GM19351 (cell line): ENCODE data around the gene CNNM4.
A peak's percentile ranks its signal among the peaks of the same experiment; 100 is the strongest.

ENCODE experiments used
- ATAC-seq: cut with Tn5 transposase; IDR thresholded peaks from one replicate; pipeline ENCODE4 v1.9.1; 2021; ENCODE audit warnings: mild to moderate bottlenecking, moderate library complexity; ENCODE audit not compliant: unreplicated experiment

The CNNM4 gene

DNA sequence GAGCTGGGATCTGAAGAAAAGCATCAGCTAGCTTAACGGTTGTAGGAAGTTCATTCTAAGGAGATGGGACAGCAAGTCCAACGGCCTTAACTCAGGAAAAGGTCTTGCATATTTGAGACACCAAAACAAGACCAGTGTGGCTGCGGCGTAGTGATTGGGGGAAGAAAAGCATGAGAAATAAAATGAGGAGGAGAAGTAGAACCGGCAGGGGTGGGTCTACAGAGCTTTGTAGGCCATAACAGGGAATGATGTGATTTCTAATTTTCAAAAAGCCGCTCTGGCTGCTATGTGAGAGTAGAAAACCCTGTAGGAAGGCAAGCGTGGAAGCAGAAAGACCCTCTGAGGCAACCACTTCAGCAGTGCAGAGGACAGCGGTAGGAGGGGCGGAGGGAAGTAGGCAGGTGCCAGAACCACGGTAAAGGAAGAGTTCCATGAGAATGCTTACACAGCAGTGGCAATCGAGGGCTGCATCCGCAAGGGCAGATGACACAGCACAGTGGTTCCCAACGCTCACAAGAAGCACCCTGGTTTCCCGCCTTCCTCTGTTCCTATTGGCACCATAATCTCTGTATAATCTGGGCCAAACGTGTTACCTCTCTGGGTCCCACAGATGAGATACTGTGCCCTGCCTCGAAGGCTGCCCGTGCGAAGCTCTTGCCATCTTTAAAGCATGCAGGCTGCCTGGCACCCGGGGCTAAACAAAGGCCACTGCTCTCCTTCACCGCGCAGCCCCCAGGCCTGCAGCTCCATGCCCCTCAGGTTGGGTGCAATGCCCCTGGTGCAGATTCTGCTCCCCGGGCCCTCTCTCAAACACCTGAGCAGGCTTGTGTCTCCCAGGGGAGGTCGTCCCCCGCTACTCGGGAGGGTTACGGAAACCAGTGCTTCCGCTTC is 96.3 kb downstream of the CNNM4 start:
- ATAC-seq, result no peak

DNA sequence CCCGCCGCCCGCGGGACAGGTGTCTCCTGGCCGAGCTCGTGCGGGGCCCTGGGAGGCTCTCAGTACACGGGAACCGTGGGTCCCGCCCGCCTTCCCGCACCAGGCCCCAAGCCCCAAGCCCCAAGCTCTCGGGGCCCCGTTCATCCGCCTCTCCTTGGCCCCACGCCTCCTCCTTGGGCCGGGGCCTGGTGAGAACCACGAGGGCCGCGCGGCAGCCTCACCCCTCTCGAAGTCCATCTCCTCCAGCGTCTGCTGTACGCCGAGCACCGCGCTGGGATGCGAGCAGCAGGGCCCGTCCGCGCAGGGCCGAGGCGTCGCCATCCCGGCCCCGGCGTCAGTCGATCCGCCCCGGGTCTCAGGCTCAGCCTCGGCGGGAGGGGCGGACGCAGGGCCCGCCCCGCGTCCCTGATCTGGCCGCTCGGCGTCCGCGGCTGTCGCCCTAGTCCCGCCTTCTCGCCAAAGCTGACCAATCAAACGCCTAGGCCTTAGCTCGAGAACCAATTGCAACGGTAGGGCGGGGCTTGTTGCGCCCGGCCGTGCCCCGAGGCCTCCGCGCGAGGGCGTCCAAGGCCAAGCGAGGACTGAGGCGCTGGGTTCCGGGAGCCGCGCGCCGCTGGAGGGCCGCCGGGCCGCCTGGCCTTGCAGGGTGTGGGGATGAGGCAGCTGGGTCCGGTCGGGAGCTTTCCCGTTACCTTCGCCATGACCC is 97.1 kb downstream of the CNNM4 start, which contains the start of gene ANKRD39:
TSS of gene ANKRD39 (minus strand) at position 350 of the 706 bp plus-strand sequence. CDS start at position 321, 29 bp downstream.
- peak; percentile 91 for ATAC-seq

DNA sequence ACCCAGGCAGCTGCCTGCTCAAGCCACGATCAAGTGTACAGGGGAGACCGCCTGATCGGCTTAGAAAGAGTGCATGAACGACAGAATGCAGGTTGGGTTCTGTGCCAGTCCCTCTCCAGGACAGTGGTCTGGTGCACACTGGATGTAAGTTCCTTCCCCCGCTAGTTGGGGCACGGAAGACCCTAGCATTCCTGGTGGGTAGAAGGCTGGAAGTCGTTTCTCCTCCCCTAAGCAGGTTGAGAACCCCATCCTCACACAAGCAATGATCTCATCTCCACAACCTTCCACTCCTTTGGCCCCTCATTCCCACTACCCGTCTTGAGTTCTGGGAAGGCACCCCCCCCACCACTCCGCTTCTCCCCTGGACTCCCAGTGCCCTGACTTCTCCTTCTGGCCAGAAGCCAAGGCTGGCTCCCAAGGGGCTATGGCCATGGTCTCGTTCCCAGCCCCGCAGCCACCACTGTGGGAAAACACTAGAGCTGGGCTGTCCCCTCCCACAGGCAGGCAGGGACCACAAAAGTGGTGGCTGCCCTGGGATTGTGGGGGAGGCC is 98.5 kb downstream of the CNNM4 start:
- no peak for ATAC-seq

DNA sequence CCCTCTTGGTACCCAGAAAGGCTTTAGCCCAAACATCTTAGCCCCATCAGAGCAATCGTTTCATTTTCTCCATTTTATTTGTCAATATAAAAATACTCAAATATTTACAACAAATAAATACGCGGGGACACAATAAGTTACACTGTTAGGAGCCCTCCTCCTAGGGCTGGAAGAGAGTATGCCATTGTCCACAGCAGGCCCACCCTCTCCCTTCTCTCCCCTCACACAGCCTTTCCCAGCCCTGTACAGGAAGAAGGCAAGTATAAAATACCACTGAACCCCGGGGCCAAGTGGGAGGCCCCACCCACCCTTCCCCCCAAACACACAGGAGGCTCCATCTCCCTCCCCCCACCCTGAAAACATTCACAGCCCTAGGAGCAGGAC is 99.0 kb downstream of the CNNM4 start:
- no peak for ATAC-seq

DNA sequence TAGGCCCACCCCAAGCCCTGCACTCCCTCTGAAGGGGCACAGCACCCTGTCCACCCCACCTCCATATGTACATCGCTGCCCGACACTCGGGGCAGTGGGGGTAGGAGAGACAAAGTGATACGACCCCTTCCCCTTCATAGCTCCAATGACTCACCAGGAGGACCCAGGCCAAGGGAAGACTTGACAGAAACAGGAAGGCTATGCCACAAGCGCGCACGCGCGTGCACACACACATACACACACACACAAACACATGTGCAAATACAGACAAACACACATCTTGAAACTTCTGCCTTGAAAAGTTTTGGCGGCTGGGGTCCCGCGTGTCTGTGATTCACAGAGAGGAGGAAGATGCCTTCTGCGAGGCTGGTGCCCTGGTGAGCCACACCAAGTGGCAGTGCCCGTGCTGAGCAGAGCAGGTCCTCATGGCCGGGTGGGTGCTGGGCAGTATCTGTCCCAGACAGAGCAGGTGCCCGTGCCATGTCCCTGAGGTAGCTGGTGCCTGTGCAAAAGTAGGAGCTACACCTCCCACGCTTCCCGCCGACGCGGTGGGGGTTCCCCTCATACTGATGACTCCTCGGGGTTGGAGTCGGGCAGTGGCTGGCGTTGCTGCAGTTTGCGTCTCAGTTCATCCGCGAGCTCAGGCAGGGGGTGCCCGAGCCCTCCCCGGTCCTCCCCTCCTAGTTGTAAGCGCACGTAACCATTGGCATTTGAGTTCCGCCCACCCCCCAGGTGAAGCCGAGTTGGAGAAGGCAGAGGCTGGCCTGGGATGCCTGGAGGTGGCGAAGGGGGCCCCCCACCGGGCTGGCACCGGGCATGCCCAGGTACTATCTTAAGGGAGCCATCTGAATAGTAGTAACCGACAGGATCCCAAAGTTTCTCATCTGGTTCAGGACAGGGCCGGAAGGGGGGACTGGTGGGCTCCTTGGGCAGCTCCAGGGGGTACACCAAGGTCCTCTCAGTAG is 99.6 kb downstream of the CNNM4 start:
- no peak for ATAC-seq

DNA sequence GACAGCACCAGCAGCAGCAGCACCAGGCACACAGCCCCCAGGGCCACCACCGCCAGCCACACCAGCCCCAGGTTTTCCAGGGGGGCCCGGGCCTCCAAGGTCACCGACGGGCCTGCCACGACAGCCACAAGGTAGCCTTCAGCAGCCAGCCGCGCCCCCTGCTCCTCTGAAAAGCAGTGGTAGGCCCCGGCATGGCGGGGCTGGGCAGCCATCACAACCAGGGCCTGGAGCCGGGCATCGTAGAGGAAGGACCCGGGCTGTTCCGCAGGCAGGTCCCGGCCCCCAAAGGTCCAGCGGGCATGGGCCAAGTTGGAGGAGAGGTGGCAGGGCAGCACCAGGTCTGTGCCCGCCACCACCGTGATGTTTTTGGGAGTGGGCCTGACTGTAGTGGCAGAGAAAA is 100.4 kb downstream of the CNNM4 start:
- no peak for ATAC-seq
